ENCODE data around the gene TMIGD1.

TMIGD1 gene

GRCh38 chr17:30279156-30279555 is 54.7 kb downstream of the TMIGD1 start:
- DNase-seq, result no peak

- DNase-seq, result peak; percentile 67
These were observed 55.8 kb downstream of the TMIGD1 start for GRCh38 chr17:30278032-30278431.

GRCh38 chr17:30275911-30276310 is 57.9 kb downstream of the TMIGD1 start:
- no peak for DNase-seq

DNA sequence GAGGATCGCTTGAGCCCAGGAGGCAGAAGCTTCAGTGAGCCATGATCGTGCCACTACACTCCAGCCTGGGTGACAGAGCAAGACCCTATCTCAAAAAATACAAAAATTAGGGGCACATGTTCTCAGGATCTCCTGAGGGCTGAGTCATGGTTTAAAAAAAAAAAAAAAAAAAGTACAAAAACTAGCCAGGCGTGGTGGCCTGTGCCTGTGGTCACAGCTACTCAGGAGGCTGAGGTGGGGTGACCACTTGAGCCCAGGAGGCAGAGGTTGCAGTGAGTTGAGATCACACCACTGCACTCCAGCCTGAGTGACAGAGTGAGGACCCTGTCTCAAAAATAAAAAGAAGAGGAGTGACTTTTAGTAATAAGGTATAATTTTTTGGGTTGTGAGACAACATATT is 59.0 kb downstream of the TMIGD1 start:
- DNase-seq, result no peak

GRCh38 chr17:30273373-30273772 is 60.5 kb downstream of the TMIGD1 start:
- DNase-seq, result no peak

GRCh38 chr17:30271102-30271501 is 62.8 kb downstream of the TMIGD1 start:
- DNase-seq, result no peak

- DNase-seq, result no peak
These were observed 66.2 kb downstream of the TMIGD1 start for GRCh38 chr17:30267625-30268024.

Measured in OCI-M1 (cell line).